Muscle of leg (tissue), 9 donors: ENCODE data around the gene KDM4E. TPM values are rescaled to one million over a fixed set of nuclear protein-coding genes. Genes with fewer than 3 reads are reported as not detected.

Experiments
- polyA plus RNA-seq, 8 donors: library from polyadenylated mRNA; unstranded; fragments of 120-200 nt; gene quantifications; one replicate each; pipeline versions ENCODE4 v1.2.1 to v1.2.3, GENCODE V29; 2013; ENCODE audit warnings: inconsistent platforms in 1 of 8, low replicate concordance in 1 of 8; ENCODE audit not compliant: insufficient read length in 8 of 8, insufficient read depth in 1 of 8
- total RNA-seq: library from RNA; stranded (reverse); fragments of 120-200 nt; gene quantifications from one replicate; pipeline ENCODE4 v1.2.4, GENCODE V29; 2013

Gene KDM4E
- total and polyA plus RNA-seq, 9 donors, result 0.07 to 0.25 (median 0.11) TPM; not detected in 1

Other genes starting within 250 kb of the KDM4E start
- 80.2 TPM for gene CWC15, start 51.7 kb upstream of the KDM4E start, total RNA-seq
- 10 to 100 TPM; 64.3 to 95.3 (median 74.9) TPM for gene CWC15, start 51.7 kb upstream of the KDM4E start, polyA plus RNA-seq
- 1.4 TPM for gene KDM4D, start 51.5 kb upstream of the KDM4E start, total RNA-seq
- 1 to 10 TPM; 1.0 to 1.6 (median 1.3) TPM for gene KDM4D, start 51.5 kb upstream of the KDM4E start, polyA plus RNA-seq
- gene KDM4F, start 24.2 kb downstream of the KDM4E start, total RNA-seq, result not detected
- not detected for gene KDM4F, start 24.2 kb downstream of the KDM4E start, polyA plus RNA-seq
- gene SRSF8, start 41.7 kb downstream of the KDM4E start, total RNA-seq, result 18.8 TPM
- gene SRSF8, start 41.7 kb downstream of the KDM4E start, polyA plus RNA-seq, result 10 to 100 TPM; 37.8 to 49.7 (median 43.4) TPM
- 71.8 TPM for gene ENDOD1, start 64.6 kb downstream of the KDM4E start, total RNA-seq
- gene ENDOD1, start 64.6 kb downstream of the KDM4E start, polyA plus RNA-seq, result 10 to 100 TPM; 41.5 to 80.9 (median 59.2) TPM
- 102 TPM for gene SESN3, start 205.9 kb downstream of the KDM4E start, total RNA-seq
- gene SESN3, start 205.9 kb downstream of the KDM4E start, polyA plus RNA-seq, result 100 to 1,000 TPM in 2 of 8 donors, 10 to 100 TPM in 6; 60.8 to 115 (median 96.0) TPM